ENCODE results near the gene TLCD3B. TPM values are rescaled to one million over a fixed set of nuclear protein-coding genes. Genes with fewer than 3 reads are reported as not detected.

TLCD3B gene
- total RNA-seq, 2 experiments from 2014 or later, result 3.7 to 4.0 TPM

- Mint-ChIP-seq H3K9me3 (ENCODE audit: low read depth) (no peaks in the 10 kb centered on the region), H3K4me3 (peak overlapping the region; percentile 96), H3K4me1 (peaks cover 24% of the 10 kb centered on the region), H3K27ac (peak overlapping the region; percentile 98), H3K36me3 (ENCODE audit: low read depth) (peaks cover 45% of the 10 kb centered on the region), H3K27me3 (no peaks in the 10 kb centered on the region)
- DNase-seq (peak; percentile 86), ATAC-seq (peak; percentile 53)
- CTCF ChIA-PET, result interaction anchor here (0.6 to 1.2 kb wide), 2 partner anchors 69 to 117 kb away, joined by 3 to 5 read pairs; partner anchors contain the start of gene KCTD13
- intact Hi-C loops (cut with DNase I, micrococcal nuclease), result loop anchor here (1.0 to 10.0 kb wide), 4 partner anchors 59 to 180 kb away; partner anchors contain the start of genes ALDOA (in 1 of the 2), ASPHD1 (in 1 of the 2), PAGR1 (in 1 of the 2) and PRRT2 (in 1 of the 2)
- POLR2A ChIA-PET, result interaction anchor here (0.9 to 1.6 kb wide), 3 partner anchors 9 to 71 kb away, joined by 3 to 8 read pairs (median 3); partner anchors contain the start of genes ALDOA and TAOK2
Measured at GRCh38 chr16:29994600-29995323, 36.3 kb downstream of the TLCD3B start.

DNA sequence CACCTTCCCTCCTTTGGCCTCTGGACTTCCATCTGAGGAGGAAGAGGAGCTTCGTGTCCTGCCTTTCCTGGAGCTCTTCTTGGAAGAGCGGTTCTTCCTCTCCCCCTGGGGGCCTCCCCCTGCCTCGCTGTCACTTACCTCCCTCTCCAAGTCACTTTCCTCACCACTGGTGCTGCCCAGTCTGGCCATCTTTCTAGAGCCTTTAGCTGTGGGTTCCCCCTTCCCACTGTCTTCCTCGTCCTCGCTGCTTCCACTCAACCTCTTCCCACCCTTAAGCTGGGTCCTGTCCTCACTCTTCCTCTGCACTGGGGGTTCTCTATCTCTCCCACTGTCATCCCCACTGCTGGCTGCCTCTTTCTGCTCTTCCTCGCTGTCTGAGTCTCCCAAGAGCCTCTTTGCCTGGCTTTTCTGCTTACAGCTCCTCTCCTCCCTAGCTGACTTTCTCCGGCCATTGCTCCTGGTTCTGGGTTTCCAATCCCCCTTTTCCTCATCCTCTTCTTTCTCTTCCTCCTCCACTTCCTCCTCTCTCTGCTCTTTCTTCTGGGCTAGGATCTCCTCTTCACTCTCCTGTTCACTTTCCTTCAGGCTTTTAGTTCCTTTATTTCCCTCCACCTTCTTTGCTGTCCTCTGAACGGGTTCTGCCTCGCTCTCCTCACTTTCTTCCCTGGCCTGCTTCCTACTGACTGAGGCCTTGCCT lies 37.0 kb downstream of the TLCD3B start:
- intact Hi-C loops (cut with DNase I, micrococcal nuclease), result loop anchor here in 1 of 2 experiments (10.0 kb wide), 1 partner anchor 179 kb away; the partner anchor contains the start of genes PAGR1 and PRRT2
- ATAC-seq, result no peak
- no peak for DNase-seq
- peak overlapping the region; percentile 98 for H3K27ac Mint-ChIP-seq
- H3K27me3 Mint-ChIP-seq, result no peaks in the 10 kb centered on the region
- H3K4me3 Mint-ChIP-seq, result peak overlapping the region; percentile 96
- CTCF ChIA-PET, result interaction anchor here (0.8 to 1.0 kb wide), 2 partner anchors 21 to 327 kb away, joined by 3 read pairs; no protein-coding TSS in a partner anchor
- POLR2A ChIA-PET, result interaction anchor here (0.8 to 1.6 kb wide), 5 partner anchors 19 to 177 kb away, joined by 3 to 8 read pairs (median 5); partner anchors contain the start of genes KCTD13 and TAOK2
- H3K9me3 Mint-ChIP-seq (ENCODE audit: low read depth), result no peaks in the 10 kb centered on the region
- peaks cover 41% of the 10 kb centered on the region for H3K36me3 Mint-ChIP-seq (ENCODE audit: low read depth)
- peaks cover 21% of the 10 kb centered on the region for H3K4me1 Mint-ChIP-seq

GRCh38 chr16:29993191-29993902 lies 37.7 kb downstream of the TLCD3B start:
- intact Hi-C loops (cut with DNase I, micrococcal nuclease), result loop anchor here in 1 of 2 experiments (10.0 kb wide), 1 partner anchor 179 kb away; the partner anchor contains the start of genes PAGR1 and PRRT2
- no peak for ATAC-seq
- Mint-ChIP-seq H3K36me3 (ENCODE audit: low read depth) (peaks cover 37% of the 10 kb centered on the region), H3K4me1 (peaks cover 21% of the 10 kb centered on the region), H3K9me3 (ENCODE audit: low read depth) (no peaks in the 10 kb centered on the region), H3K4me3 (no peak overlapping the region), H3K27ac (no peak overlapping the region), H3K27me3 (no peaks in the 10 kb centered on the region)
- ChIA-PET CTCF (interaction anchor here (0.8 to 1.5 kb wide), 3 partner anchors 12 to 327 kb away, joined by 3 to 4 read pairs (median 3); no protein-coding TSS in a partner anchor), POLR2A (interaction anchor here (0.8 to 1.4 kb wide), 4 partner anchors 18 to 177 kb away, joined by 3 to 6 read pairs (median 4); partner anchors contain the start of genes KCTD13 and TAOK2)
- no peak for DNase-seq

GRCh38 chr16:29992344-29992967 lies 38.6 kb downstream of the TLCD3B start:
- H3K27ac Mint-ChIP-seq, result no peak overlapping the region
- CTCF ChIA-PET, result interaction anchor here (1.5 kb wide), 1 partner anchor 11 kb away, joined by 4 read pairs; no protein-coding TSS in a partner anchor
- DNase-seq (no peak), ATAC-seq (no peak)
- POLR2A ChIA-PET, result interaction anchor here (1.2 to 1.4 kb wide), 2 partner anchors 19 to 67 kb away, joined by 5 to 6 read pairs; partner anchors contain the start of genes KCTD13 and TAOK2
- peaks cover 17% of the 10 kb centered on the region for H3K4me1 Mint-ChIP-seq
- intact Hi-C loops (cut with DNase I, micrococcal nuclease), result loop anchor here in 1 of 2 experiments (10.0 kb wide), 1 partner anchor 178 kb away; the partner anchor contains the start of genes PAGR1 and PRRT2
- H3K4me3 Mint-ChIP-seq, result no peak overlapping the region
- no peaks in the 10 kb centered on the region for H3K9me3 Mint-ChIP-seq (ENCODE audit: low read depth)
- peaks cover 30% of the 10 kb centered on the region for H3K36me3 Mint-ChIP-seq (ENCODE audit: low read depth)
- no peaks in the 10 kb centered on the region for H3K27me3 Mint-ChIP-seq

GRCh38 chr16:29991571-29991904 lies 39.5 kb downstream of the TLCD3B start:
- CTCF ChIA-PET, result no interaction called here

DNA sequence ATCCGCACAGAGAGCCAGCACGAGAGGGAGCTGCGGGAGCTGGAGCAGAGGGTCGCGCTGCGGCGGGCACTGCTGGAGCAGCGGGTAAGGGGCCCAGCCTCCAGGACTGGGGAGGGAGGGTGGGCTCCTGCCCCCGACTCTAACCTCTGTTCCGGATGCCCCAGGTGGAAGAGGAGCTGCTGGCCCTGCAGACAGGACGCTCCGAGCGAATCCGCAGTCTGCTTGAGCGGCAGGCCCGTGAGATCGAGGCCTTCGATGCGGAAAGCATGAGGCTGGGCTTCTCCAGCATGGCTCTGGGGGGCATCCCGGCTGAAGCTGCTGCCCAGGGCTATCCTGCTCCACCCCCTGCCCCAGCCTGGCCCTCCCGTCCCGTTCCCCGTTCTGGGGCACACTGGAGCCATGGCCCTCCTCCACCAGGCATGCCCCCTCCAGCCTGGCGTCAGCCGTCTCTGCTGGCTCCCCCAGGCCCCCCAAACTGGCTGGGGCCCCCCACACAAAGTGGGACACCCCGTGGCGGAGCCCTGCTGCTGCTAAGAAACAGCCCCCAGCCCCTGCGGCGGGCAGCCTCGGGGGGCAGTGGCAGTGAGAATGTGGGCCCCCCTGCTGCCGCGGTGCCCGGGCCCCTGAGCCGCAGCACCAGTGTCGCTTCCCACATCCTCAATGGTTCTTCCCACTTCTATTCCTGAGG lies 40.0 kb downstream of the TLCD3B start:
- no peak overlapping the region for H3K4me3 Mint-ChIP-seq
- H3K9me3 Mint-ChIP-seq (ENCODE audit: low read depth), result no peaks in the 10 kb centered on the region
- CTCF ChIA-PET, result no interaction called here
- H3K27ac Mint-ChIP-seq, result no peak overlapping the region
- DNase-seq (no peak), ATAC-seq (no peak)
- POLR2A ChIA-PET, result no interaction called here
- peaks cover 27% of the 10 kb centered on the region for H3K36me3 Mint-ChIP-seq (ENCODE audit: low read depth)
- intact Hi-C loops (cut with DNase I, micrococcal nuclease), result loop anchor here in 1 of 2 experiments (10.0 kb wide), 1 partner anchor 176 kb away; the partner anchor contains the start of genes PAGR1 and PRRT2
- H3K4me1 Mint-ChIP-seq, result peaks cover 12% of the 10 kb centered on the region
- H3K27me3 Mint-ChIP-seq, result no peaks in the 10 kb centered on the region

More at GRCh38 chr16:29991571-29991904, 39.5 kb downstream of the TLCD3B start:
- ATAC-seq, result no peak
- Mint-ChIP-seq H3K27me3 (no peaks in the 10 kb centered on the region), H3K9me3 (ENCODE audit: low read depth) (no peaks in the 10 kb centered on the region), H3K36me3 (ENCODE audit: low read depth) (peaks cover 28% of the 10 kb centered on the region), H3K4me3 (no peak overlapping the region), H3K4me1 (peaks cover 12% of the 10 kb centered on the region), H3K27ac (no peak overlapping the region)
- DNase-seq, result no peak
- POLR2A ChIA-PET, result no interaction called here
- intact Hi-C loops (cut with DNase I, micrococcal nuclease), result loop anchor here in 1 of 2 experiments (10.0 kb wide), 1 partner anchor 177 kb away; the partner anchor contains the start of genes PAGR1 and PRRT2

- intact Hi-C loops (cut with DNase I, micrococcal nuclease), result loop anchor here in 1 of 2 experiments (10.0 kb wide), 1 partner anchor 175 kb away; the partner anchor contains the start of genes PAGR1 and PRRT2
- CTCF ChIA-PET, result no interaction called here
- peaks cover 31% of the 10 kb centered on the region for H3K36me3 Mint-ChIP-seq (ENCODE audit: low read depth)
Measured at GRCh38 chr16:29990034-29990433, 41.0 kb downstream of the TLCD3B start.

DNA sequence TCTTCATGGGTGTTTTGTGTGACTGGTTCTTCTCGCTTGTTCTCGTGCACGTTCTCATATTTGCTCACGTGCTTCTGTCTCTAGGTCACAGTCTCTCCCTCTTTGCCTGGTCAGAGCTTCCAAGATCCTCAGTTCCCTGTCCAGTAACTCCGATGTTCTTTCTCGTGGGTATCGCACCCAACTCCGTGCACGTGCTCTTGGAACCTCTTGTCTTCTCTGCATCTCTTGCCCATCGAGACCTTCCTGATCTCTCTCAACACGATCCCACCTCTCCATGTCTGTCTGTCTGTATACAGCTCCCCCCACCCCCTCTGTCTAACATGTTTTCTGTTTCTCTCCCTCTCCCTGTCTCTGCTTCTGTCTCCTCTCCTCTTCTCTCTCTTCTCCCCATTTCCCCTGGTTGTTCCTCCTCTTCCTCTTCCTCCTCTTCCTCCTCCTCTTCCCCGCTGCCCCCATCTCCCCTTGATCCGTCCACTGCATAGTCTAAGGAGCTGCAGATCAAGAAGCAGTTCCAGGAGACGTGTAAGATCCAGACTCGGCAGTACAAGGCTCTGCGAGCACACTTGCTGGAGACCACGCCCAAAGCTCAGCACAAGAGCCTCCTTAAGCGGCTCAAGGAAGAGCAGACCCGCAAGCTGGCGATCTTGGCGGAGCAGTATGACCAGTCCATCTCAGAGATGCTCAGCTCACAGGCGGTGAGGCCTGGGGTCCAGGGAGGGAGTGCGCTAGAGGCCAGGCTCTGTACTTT lies 41.8 kb downstream of the TLCD3B start:
- Mint-ChIP-seq H3K36me3 (ENCODE audit: low read depth) (peaks cover 29% of the 10 kb centered on the region), H3K9me3 (ENCODE audit: low read depth) (no peaks in the 10 kb centered on the region), H3K4me1 (peaks cover 5% of the 10 kb centered on the region), H3K27ac (no peak overlapping the region), H3K4me3 (no peak overlapping the region), H3K27me3 (no peaks in the 10 kb centered on the region)
- DNase-seq (no peak), ATAC-seq (no peak)
- POLR2A ChIA-PET, result no interaction called here
- intact Hi-C loops (cut with DNase I, micrococcal nuclease), result no loop called here
- CTCF ChIA-PET, result interaction anchor here (0.6 to 0.8 kb wide), 2 partner anchors 52 to 194 kb away, joined by 3 read pairs; no protein-coding TSS in a partner anchor

More at GRCh38 chr16:29990034-29990433, 41.0 kb downstream of the TLCD3B start:
- peaks cover 12% of the 10 kb centered on the region for H3K4me1 Mint-ChIP-seq
- no peaks in the 10 kb centered on the region for H3K27me3 Mint-ChIP-seq
- H3K27ac Mint-ChIP-seq, result no peak overlapping the region
- ATAC-seq (no peak), DNase-seq (no peak)
- POLR2A ChIA-PET, result no interaction called here
- H3K4me3 Mint-ChIP-seq, result no peak overlapping the region
- no peaks in the 10 kb centered on the region for H3K9me3 Mint-ChIP-seq (ENCODE audit: low read depth)

DNA sequence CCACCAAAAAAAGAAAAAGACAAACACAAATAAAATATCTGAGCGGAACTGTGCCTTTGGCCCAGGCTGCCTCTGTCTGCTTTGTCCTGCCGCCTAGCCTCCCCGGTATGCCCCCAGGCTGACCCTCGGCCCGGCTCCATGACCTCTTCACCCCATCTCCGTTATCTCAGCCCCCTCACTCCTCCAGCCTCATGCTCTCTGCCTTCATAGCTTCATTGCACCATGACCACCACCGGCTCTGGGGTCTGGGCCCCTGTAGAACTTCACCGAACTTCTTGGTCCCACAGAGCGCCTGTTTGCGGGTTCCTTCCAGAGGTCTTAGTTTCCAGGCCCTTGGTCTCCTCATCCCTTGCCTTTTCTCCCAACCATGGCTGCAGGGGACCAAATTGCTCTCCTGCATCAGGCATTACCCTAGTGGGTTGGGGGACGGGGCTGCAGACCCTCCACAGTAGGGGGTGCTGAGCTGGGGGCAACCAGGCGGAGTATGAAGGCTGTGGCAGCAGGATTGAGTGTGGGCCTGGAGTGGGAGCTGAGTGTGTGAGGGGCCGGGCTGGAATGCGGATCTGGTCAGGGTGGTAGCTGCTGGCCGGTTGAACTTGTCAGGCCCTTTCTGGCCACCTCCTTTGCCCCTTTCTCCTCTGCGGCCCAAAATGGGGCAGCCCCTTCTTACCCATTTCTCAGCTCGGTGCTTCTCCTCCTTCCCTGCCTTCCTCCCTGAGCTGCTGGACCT lies 42.6 kb downstream of the TLCD3B start:
- ATAC-seq (no peak), DNase-seq (no peak)
- H3K4me1 Mint-ChIP-seq, result no peaks in the 10 kb centered on the region
- ChIA-PET CTCF (interaction anchor here (0.6 to 0.8 kb wide), 2 partner anchors 52 to 193 kb away, joined by 3 read pairs; no protein-coding TSS in a partner anchor), POLR2A (no interaction called here)
- no peaks in the 10 kb centered on the region for H3K9me3 Mint-ChIP-seq (ENCODE audit: low read depth)
- no peaks in the 10 kb centered on the region for H3K27me3 Mint-ChIP-seq
- no peak overlapping the region for H3K4me3 Mint-ChIP-seq
- intact Hi-C loops (cut with DNase I, micrococcal nuclease), result no loop called here
- H3K36me3 Mint-ChIP-seq (ENCODE audit: low read depth), result peaks cover 27% of the 10 kb centered on the region
- no peak overlapping the region for H3K27ac Mint-ChIP-seq
